HUDEP-2 (cell line): ENCODE measurements around the gene C11orf68.

Source experiments
- DNase-seq, 76 experiments: peaks; one replicate each; lab custom pipeline; 2025; ENCODE audit not compliant: unreplicated experiment in 76 of 76; lab: John Stamatoyannopoulos, UW

The C11orf68 gene

DNA sequence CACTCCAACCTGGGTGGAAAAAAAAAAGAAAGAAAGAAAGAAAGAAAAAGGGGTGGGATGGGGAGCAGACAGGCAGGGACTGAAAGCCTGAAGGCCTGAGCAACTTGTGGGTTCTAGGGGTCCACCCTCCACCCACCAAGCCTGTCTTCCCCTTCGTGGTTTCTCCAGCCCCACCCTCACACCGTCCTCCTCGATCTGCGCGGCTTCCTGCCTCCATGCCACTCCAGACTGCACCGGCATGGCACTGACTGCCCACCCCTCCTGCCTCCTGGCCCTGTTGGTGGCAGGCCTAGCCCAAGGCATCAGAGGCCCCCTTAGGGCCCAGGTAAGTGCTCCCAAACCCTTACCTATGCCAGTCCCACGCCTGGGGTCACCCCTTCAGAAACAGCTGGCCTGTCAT is 39.2 kb downstream of the C11orf68 start, which contains the start of gene CTSW:
Gene CTSW, plus strand, starts transcription at position 221 of the 400 bp plus-strand sequence. Its CDS starts 18 bp downstream, at position 239.
- no peak for DNase-seq

DNA sequence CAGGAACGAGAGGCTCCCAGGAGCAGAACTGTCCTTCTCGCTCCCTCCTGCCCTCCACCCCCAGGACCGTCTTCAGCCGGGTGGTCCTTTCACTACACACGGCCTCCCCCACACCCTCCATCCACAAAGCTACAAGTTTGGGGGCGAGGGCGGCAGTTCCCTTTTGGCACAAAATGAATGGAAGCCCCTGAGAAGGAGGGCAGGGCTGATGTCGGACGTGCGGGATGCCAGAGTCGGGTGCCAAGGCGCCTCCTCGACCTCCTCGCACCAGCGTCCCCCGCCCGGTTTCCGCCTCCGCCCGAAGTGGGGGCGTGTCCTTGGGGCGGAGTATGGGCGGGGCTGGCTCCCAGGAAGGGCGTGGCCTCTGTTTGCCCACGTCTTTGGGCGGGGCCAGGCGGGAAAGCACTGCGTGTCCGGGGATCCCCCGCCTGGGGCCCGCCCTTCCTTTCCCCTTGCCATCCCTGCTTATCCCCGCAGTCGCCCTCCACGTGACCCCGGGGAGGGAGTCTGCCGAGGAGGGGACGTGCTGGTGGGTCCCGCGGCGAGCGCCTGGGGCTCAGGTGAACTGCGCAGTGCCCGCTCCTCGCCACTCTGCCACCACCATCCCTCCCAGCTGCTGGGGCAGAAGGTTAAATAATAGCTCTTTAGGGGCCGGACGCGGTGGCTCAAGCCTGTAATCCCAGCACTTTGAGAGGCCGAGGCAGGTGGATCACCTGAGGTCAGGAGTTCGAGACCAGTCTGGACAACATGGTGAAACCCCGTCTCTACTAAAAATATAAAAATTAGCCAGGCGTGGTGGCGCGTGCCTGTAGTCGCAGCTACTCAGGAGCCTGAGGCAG is 45.3 kb downstream of the C11orf68 start:
- DNase-seq: peak in 73 of 76 experiments; percentile 58 to 96 (median 86)

DNA sequence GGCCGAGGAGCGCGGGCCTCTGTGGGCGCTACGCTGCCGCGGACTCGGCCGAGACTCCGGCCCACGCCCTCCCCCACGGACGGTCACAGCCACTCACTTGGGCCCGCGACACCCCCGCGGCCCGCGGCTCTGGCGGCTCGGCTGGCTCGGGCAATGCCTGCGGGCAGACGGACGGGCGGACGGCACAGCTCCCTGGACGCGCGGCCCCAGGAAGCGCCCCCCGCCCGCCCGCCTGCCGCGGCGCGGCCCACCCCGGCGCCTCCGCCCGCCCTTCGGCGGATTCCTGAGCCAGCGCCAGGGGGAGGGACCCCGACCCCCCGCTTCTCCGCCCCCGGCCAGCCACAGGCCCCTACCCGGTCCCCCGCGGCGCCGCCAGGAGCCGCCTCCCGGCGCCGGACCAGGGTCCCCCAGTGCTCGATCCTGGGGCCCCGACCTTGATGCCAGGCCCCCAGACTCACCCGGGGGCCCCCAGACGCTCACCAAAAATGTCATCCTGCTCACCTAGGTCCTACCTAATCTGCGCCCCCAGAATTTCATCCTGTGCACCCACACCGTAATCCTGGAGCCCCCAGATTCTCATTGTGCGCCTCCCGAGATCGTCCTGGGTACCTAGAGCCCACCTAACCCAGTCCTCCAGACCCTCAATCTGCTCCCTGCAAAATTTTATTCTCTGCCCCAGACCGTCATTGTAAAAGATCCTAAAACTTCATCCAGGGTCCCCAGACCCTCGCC is 46.1 kb downstream of the C11orf68 start, which contains the start of gene EFEMP2:
Gene EFEMP2, minus strand, starts transcription at position 215 of the 732 bp plus-strand sequence. CDS start 446 bp downstream, outside the sequence.
- no peak for DNase-seq

DNA sequence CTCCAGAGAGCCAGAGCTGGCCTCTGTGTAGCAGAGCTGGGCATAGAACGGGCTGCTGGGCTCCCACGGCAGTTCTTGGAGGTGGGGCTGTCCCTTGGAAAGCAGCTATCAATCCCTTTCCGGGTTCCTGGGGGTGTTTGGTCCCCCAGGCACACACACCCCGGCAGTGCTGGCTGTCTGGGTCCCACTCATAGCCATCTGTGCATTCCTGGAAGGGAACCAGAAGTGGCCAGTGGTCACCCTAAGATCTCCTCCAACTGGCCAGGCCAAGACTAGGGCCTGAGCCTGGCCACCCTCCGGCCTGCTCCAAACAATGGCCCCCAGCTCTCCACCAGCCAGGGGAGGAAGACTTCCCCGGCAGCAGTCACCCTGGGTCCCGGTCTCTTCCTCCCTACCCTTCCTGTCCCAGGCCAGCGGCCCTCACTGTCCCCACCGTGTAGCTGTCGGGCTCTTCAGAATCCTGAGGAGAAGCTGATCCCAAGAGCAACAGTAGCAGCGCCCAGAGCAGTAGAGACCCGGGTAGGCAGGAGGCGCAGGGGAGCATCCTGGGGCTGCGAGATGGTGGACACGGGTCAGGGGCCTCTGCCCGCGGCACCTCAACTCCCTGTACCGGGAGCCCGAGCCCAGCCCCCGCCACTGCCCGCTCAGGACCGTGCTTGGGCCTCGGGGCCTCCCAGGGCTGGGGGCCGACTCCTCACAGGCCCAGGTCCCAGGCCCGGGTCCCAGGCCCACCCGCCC is 46.9 kb downstream of the C11orf68 start:
- no peak for DNase-seq

GRCh38 chr11:65870706-65871681 is 47.9 kb downstream of the C11orf68 start:
- DNase-seq: no peak

GRCh38 chr11:65870307-65870658 is 48.6 kb downstream of the C11orf68 start:
- DNase-seq: no peak

DNA sequence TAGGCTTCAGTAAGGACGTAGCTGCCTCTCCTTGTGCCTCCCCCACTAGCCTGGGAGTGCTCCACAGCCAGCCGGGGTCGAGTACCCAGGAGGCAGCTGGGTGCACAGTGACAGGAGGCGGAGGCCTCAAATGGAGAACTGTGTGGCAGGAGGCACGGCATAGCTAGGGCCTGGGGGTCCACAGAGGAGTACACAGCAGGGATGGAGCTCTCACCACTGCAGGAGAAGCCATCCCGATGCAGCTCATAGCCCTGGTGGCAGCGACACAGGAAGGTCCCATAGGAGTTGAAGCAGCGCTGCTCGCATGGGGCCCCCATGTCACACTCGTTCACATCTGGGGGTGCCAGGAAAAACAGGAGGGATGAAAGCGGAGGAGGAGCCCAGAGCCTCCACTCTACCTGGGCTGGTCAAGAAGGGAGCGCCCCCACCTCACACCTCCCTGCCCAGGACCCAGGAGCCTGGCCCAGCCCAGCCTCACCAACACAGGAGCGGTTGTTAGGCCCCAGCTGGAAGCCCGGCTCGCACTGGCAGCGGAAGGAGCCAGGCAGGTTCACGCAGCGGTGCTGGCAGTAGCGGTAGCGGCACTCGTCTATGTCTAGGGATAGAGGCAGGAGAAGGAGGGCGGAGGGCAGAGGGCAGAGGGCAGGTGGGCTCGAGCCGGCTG is 49.1 kb downstream of the C11orf68 start:
- DNase-seq: peak in 1 of 76 experiments; percentile 7

DNA sequence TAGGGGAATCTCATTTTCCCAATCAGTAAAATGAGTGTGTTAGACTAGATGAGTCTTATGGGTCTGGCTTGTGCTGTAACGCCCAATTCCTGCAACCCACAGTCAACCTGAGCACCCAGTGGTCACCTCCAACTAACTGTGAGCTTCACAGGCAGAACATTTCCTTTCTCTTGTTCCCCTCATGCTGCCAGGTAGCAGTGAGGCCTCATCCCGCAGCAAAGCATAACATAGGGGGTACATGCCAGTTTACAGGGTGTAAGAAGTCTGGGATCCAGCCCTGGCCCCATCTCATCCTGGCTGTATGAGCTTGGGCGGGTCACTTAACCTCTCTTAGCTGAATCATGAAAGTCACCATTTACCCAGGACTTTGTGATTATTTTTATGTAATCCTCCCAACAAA is 50.0 kb downstream of the C11orf68 start:
- no peak for DNase-seq

DNA sequence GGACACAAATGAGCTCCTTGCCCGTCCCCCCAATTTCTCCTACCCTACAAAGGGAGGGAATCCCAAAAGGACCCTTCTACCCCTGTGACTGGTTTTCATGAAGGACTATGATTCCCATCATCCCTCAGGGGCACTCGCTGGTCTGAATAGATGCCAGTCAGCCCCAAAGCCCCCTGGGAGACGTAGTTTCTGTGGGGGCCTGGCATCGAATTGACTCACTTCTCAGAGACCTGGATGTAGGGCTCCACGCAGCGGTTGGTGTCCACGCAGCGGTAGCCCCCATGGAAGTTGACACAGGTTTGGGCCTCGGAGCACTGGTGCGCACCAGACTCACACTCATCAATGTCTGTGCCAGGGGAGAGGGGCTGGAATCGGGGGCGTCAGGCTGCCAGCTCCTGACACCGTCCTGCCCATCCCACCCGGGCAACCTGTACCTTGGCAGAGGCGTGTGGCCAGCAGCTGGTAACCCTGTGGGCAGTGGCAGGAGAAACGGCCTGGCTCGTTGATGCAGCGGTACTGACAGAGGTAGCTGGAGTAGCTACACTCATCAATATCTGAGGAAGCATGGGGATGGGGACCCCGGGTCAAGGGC is 50.7 kb downstream of the C11orf68 start:
- DNase-seq: peak in 2 of 76 experiments; percentile 16 to 21

DNA sequence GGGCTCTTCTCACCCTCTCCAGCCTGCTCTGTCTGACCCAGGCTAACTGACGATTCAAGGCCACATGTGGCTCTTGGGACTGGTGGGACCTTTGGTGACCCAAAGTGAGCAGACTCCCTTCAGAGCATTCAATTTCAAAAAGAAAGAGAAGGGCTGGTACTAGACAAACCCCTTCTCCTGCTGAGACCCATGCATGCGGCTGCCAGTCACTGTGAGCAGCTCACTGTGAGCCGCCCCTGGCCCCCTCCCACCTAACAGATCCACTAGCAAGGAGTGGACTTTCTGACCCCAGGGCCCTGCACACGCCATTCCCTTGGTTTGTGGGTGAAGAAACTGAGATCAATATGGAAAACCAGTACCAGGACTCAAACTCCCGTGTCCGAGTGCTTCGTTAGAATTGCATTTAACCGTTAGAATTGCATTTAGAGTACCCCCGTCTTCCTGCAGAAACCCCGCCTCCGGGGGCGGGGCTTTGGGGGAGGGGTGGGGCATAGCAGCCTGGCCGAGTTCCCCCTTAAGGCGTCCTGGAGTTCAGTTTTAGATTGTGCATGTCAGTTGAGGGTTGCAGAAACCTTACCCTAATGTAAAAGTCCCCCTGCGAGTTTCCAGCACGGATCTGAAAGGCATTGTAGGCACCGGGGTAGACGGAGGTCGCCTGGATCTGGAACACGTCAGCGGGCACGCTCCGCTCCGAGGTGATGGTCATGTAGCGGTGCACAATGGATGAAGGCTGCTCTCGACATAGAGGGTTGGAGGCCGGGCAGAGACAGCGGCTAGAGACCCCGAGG is 51.4 kb downstream of the C11orf68 start:
- peak in 4 of 76 experiments; percentile 3 to 15 (median 6) for DNase-seq
